MCF 10A (cell line): Measurements from ENCODE around the gene LPAR3. TPM values are rescaled to one million over a fixed set of nuclear protein-coding genes. Genes with fewer than 3 reads are reported as not detected.

Experiments
- BruUV-seq: library from RNA; stranded (reverse); fragments of 400-500 nt; replicated peaks from 2 replicates; lab custom pipeline; 2021; lab: Mats Ljungman, UMichigan
- CTCF ChIA-PET: fragments of 300-600 bp; sonication (Branson Sonifier 250); formaldehyde crosslinking; extraction: SDS; loops from one replicate; lab custom pipeline; 2021; ENCODE audit warnings: antibody characterized with exemption, inconsistent platforms; lab: Yijun Ruan, JAX
- POLR2A ChIA-PET: fragments of 300-600, 350-650 bp; sonication (Branson Sonifier 250); formaldehyde crosslinking; extraction: SDS; loops from one replicate; lab custom pipeline; 2020; ENCODE audit warnings: antibody characterized with exemption, inconsistent platforms; lab: Yijun Ruan, JAX
- DNase-seq: peaks from one replicate; pipeline ENCODE4 v3.0.0-alpha.2; 2018; ENCODE audit not compliant: unreplicated experiment
- H3K27ac Mint-ChIP-seq: one replicate; pipeline ENCODE4 v1.8.0; 2022; ENCODE audit warnings: mild to moderate bottlenecking, low read depth, mixed read lengths; ENCODE audit not compliant: unreplicated experiment
- H3K27me3 Mint-ChIP-seq: one replicate; pipeline ENCODE4 v1.8.0; 2022; ENCODE audit warnings: mixed read lengths; ENCODE audit not compliant: insufficient read depth, unreplicated experiment
- H3K36me3 Mint-ChIP-seq: one replicate; pipeline ENCODE4 v1.8.0; 2022; ENCODE audit warnings: mild to moderate bottlenecking, moderate library complexity, mixed read lengths; ENCODE audit not compliant: insufficient read depth, unreplicated experiment
- H3K4me1 Mint-ChIP-seq: one replicate; pipeline ENCODE4 v1.8.0; 2022; ENCODE audit warnings: mixed read lengths; ENCODE audit not compliant: insufficient read depth, unreplicated experiment
- H3K4me3 Mint-ChIP-seq: one replicate; pipeline ENCODE4 v1.8.0; 2022; ENCODE audit warnings: mild to moderate bottlenecking, moderate library complexity, mixed read lengths; ENCODE audit not compliant: unreplicated experiment
- H3K9me3 Mint-ChIP-seq: one replicate; pipeline ENCODE4 v1.8.0; 2022; ENCODE audit warnings: mixed read lengths; ENCODE audit not compliant: unreplicated experiment
- intact Hi-C: fragments of 100-400 bp; cut with micrococcal nuclease; formaldehyde crosslinking; loops from 2 replicates; pipeline ENCODE4 v1.14.1; 2022
- total RNA-seq: library from RNA; stranded (reverse); gene quantifications from 2 replicates; pipeline ENCODE4 v1.2.3, GENCODE V29; 2022
- TF ChIP-seq, protein P1 (sequence below): fragments of 200-600 bp; IDR thresholded peaks from one replicate; pipeline ENCODE4 v1.8.0; 2022; ENCODE audit warnings: antibody characterized with exemption, mild to moderate bottlenecking; ENCODE audit not compliant: unreplicated experiment

The LPAR3 gene
- total RNA-seq, 1 experiment from 2014 or later, result 1.0 TPM

DNA sequence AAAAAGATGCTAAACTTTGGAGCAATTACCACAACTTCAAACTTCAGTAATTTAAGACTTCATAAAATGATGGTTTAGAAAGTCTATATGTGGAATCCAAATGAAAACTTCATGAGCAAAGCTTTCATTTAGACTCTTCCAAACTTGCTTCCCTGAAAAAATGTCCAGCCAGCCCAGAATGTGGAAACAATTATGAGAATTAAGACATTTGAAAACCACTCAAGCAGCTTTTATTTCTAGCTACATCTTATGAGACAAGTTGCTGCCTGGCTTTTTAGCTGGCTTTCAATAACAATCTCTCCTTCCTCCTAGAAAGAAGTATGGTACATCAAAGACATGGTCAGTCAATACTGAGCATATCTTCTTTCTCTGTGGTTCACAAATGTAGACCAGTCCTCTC is 21.8 kb downstream of the LPAR3 start:
- ChIA-PET POLR2A (interaction anchor here (0.6 to 0.7 kb wide), 3 partner anchors 18 to 1322 kb away, joined by 3 read pairs; no protein-coding TSS in a partner anchor), CTCF (no interaction called here)
- no peak overlapping the region for H3K4me3 Mint-ChIP-seq
- H3K9me3 Mint-ChIP-seq, result no peaks in the 10 kb centered on the region
- DNase-seq, result no peak
- TF ChIP-seq, protein P1, sequence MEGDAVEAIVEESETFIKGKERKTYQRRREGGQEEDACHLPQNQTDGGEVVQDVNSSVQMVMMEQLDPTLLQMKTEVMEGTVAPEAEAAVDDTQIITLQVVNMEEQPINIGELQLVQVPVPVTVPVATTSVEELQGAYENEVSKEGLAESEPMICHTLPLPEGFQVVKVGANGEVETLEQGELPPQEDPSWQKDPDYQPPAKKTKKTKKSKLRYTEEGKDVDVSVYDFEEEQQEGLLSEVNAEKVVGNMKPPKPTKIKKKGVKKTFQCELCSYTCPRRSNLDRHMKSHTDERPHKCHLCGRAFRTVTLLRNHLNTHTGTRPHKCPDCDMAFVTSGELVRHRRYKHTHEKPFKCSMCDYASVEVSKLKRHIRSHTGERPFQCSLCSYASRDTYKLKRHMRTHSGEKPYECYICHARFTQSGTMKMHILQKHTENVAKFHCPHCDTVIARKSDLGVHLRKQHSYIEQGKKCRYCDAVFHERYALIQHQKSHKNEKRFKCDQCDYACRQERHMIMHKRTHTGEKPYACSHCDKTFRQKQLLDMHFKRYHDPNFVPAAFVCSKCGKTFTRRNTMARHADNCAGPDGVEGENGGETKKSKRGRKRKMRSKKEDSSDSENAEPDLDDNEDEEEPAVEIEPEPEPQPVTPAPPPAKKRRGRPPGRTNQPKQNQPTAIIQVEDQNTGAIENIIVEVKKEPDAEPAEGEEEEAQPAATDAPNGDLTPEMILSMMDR, result no peak
- no peaks in the 10 kb centered on the region for H3K36me3 Mint-ChIP-seq
- H3K27me3 Mint-ChIP-seq, result no peaks in the 10 kb centered on the region
- intact Hi-C loops, result no loop called here
- BruUV-seq, result no TSS peak
- H3K27ac Mint-ChIP-seq, result no peak overlapping the region
- no peaks in the 10 kb centered on the region for H3K4me1 Mint-ChIP-seq

DNA sequence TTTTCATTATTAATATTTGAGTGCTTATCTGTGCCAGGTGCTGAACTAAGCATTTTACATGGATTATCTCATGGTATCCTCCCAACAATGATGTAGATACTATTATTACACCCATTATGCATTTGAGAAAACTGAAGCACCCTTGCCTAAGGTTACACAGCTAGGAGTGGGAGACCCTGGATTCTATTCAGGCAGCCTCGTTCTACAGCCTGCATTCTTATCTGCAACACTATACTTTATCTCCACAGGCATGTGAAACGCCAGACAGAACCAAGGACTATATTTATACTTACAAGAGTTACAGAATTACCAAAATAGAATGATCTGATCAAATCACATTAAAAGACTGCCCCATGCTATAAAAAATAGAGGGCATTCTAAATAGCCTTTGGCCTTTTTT is 22.4 kb downstream of the LPAR3 start:
- intact Hi-C loops, result no loop called here
- H3K27ac Mint-ChIP-seq, result no peak overlapping the region
- no peaks in the 10 kb centered on the region for H3K27me3 Mint-ChIP-seq
- CTCF ChIA-PET, result no interaction called here
- no TSS peak for BruUV-seq
- TF ChIP-seq, protein P1, result no peak
- no peak for DNase-seq
- POLR2A ChIA-PET, result interaction anchor here (0.6 kb wide), 2 partner anchors 19 to 1321 kb away, joined by 3 read pairs; no protein-coding TSS in a partner anchor
- no peaks in the 10 kb centered on the region for H3K9me3 Mint-ChIP-seq
- no peaks in the 10 kb centered on the region for H3K36me3 Mint-ChIP-seq
- H3K4me3 Mint-ChIP-seq, result no peak overlapping the region
- no peaks in the 10 kb centered on the region for H3K4me1 Mint-ChIP-seq

DNA sequence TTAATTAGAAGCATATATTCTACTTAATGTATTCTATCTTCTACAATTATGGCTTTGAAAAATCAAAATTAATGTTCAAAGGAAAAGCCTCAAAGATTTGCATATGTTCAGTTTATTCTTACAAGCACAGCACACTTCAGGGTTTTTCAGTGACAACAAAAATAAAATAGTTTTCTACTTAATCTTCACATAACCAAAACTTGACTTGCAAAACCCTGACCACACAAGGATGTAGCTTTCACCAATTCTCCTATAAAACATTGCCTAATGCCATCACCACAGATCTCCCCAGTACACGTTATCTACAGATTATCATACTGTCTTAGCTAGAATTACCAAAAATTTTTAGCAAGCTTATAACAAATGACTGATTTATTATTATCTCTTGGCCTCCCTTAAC is 23.3 kb downstream of the LPAR3 start:
- Mint-ChIP-seq H3K4me1 (no peaks in the 10 kb centered on the region), H3K9me3 (no peaks in the 10 kb centered on the region)
- intact Hi-C loops, result no loop called here

DNA sequence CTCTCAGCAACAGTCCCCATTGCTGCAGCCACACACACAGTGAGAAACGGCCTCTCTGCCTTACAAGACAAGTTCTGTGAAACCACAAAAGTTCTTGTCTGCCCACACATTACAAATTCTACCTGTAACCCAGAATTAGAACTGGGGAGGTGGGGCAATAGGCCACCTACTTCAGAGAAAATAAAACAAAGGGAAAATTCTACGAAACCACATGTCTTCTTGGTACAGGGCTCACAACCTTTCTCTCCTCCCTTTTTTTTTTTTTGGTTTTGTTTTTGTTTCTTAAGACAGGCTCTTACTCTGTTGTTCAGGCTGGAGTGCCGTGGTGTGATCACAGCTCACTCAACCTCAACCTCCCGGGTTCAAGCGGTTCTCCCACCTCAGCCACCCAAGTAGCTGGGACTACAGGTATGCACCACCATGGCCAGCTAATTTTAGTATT is 30.2 kb downstream of the LPAR3 start:
- TF ChIP-seq, protein P1, result no peak
- no peaks in the 10 kb centered on the region for H3K27me3 Mint-ChIP-seq

More for the DNA sequence above, 23.3 kb downstream of the LPAR3 start:
- BruUV-seq, result no TSS peak
- no peak overlapping the region for H3K4me3 Mint-ChIP-seq
- ChIA-PET CTCF (no interaction called here), POLR2A (no interaction called here)
- DNase-seq, result no peak
- H3K27me3 Mint-ChIP-seq, result no peaks in the 10 kb centered on the region
- H3K27ac Mint-ChIP-seq, result no peak overlapping the region
- H3K36me3 Mint-ChIP-seq, result no peaks in the 10 kb centered on the region
- TF ChIP-seq, protein P1, result no peak

More for the DNA sequence above, 30.2 kb downstream of the LPAR3 start:
- H3K9me3 Mint-ChIP-seq, result no peaks in the 10 kb centered on the region
- intact Hi-C loops, result no loop called here
- H3K27ac Mint-ChIP-seq, result peak overlapping the region; percentile 12
- H3K36me3 Mint-ChIP-seq, result no peaks in the 10 kb centered on the region
- DNase-seq, result no peak
- no peak overlapping the region for H3K4me3 Mint-ChIP-seq
- POLR2A ChIA-PET, result no interaction called here
- CTCF ChIA-PET, result interaction anchor here (1.1 kb wide), 1 partner anchor 22 kb away, joined by 3 read pairs; no protein-coding TSS in a partner anchor
- no TSS peak for BruUV-seq
- peaks cover 5% of the 10 kb centered on the region for H3K4me1 Mint-ChIP-seq
